ENCODE data around the gene BCL2.

The BCL2 gene

DNA sequence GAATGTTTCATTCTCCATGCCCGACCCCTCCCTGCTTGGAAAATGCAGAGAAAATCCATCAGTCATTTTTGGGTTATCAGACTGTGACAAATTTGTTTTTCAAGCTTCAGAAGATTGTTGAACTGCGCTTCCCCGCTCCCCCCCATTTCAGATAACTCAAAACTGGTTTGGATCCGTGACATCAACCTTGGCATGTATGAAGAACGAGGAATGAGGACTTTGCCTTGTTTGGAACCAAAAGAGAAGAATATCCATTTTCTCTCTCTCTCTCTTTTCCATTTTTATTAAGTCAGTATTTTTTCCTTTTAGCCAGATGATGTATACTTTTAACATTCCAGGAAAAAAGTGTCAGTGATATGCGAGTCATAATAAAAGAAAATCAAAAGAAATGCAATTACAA lies 171.6 kb downstream of the BCL2 start:
- TF ChIP-seq ZFX (IDR thresholded peaks at IDR 0.05; ENCODE audit: borderline replicate concordance): no peak
- TF ChIP-seq, protein P1, sequence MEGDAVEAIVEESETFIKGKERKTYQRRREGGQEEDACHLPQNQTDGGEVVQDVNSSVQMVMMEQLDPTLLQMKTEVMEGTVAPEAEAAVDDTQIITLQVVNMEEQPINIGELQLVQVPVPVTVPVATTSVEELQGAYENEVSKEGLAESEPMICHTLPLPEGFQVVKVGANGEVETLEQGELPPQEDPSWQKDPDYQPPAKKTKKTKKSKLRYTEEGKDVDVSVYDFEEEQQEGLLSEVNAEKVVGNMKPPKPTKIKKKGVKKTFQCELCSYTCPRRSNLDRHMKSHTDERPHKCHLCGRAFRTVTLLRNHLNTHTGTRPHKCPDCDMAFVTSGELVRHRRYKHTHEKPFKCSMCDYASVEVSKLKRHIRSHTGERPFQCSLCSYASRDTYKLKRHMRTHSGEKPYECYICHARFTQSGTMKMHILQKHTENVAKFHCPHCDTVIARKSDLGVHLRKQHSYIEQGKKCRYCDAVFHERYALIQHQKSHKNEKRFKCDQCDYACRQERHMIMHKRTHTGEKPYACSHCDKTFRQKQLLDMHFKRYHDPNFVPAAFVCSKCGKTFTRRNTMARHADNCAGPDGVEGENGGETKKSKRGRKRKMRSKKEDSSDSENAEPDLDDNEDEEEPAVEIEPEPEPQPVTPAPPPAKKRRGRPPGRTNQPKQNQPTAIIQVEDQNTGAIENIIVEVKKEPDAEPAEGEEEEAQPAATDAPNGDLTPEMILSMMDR (IDR thresholded peaks at IDR 0.05): no peak
- H3K27ac ChIP-seq: no peak overlapping the region

DNA sequence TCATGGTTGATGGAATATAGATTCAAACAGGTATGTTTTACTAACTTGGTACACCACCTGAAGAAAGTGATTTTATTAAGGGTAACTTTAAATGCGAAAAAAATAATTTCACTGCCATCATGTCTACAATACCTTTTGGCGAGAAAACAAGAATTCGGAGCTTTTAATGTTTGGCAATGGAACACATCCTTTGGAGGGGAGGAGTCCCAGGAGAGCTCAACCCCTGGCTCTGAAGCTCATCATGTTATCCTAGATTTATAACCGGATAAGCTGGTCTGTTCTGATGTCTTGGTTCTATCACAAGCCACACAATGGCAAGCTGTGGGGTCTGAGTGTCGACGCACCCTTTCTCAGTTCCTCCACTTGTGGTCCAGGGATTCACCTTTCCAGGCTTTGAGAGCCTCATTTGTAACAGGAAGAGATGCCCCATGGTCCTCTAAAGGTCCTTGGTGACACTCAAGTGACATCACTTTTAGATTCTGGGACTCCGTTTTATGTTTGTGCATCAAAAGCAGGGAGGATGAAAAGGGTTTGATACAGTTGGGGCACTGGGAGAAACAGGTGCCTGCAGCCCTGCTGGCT lies 172.7 kb downstream of the BCL2 start:
- TF ChIP-seq, protein P1 (IDR thresholded peaks at IDR 0.05): no peak
- TF ChIP-seq ZFX (IDR thresholded peaks at IDR 0.05; ENCODE audit: borderline replicate concordance): no peak
- H3K27ac ChIP-seq: no peak overlapping the region

DNA sequence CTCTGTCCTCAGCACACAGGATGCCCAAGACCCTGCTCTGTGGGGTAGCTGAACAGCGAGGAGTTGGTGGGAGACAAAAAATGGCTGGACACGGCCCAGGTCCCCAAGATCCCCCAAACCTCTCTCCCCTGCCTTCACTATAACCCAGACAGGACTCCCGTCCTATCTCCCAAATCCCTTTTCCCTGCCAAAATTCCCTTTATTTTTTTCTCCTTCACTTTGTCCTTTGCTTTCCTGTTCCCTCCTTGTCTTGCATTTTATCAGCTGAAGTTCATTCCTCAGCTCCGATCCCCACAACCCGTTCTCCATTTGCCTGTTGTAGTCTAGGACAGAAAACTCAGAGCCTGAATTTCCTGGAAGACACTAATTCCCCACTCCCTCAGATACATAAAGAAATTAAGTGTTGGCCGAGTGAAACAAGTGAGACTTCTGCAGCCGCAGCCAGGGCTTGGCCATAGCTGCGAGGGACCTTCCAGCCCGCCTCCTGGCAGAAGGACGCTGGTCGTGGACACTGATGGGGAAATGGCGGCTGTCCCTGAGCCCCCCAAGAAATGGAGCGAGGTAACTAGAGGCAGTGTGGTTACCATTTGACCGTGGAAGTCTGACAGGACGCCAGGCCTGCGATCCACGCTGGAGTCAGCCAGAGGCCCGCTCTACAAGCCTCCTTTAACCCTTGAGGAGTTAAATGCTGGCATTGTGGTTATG lies 173.6 kb downstream of the BCL2 start:
- H3K27ac ChIP-seq: no peak overlapping the region
- no peak for TF ChIP-seq ZFX (IDR thresholded peaks at IDR 0.05; ENCODE audit: borderline replicate concordance)
- TF ChIP-seq, protein P1 (IDR thresholded peaks at IDR 0.05): no peak

DNA sequence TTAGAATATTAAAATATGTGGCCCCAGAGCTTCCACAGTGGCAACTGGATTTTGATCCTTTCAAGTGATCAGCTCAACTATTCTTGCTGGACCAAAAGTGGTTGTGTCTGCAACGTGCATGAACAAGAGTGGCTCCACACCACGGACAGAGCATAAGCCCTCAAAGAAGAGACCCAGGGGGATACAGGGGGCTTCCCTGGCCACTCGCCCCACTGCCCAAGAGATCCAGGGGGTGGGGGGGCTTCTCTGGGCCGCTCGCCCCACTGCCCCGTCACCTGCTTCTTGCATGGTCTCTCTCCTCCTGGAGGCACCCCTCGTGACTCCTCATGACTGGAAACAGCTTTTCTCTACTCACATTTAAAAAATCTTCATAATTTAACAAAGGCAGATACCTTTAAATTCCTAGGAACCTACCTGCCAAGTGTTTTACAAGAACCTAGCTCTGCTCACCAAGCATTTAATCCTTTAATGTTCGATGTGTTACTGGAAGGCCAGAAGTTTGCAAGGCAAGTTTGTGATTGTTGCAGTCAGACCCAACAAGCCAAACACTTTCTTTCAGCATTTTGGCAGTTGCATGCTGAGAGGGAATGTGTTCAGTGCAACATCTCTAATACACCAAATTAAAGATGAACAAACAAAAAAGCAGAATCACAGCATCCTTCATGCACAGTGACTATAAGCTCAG lies 174.3 kb downstream of the BCL2 start:
- no peak for TF ChIP-seq ZFX (IDR thresholded peaks at IDR 0.05; ENCODE audit: borderline replicate concordance)
- TF ChIP-seq, protein P1 (IDR thresholded peaks at IDR 0.05): no peak
- no peak overlapping the region for H3K27ac ChIP-seq

DNA sequence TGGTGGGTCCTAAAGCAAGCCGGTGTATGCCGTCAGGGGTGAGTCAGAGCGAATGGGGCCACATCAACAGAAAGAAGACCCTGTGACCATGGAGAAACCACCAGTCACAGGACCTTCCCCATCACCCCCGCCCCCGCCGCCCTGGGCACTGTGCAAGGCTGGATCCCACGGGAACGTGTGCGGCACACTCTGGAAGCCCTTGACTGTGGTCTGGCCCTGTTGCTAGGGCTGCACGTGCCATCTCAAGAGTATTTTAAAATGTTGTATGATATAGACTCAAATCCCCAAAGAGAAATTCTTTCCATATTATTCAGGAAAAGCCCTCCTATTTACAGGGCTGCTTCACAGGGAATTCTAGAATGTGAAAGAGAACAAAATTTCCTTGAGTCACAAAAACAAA lies 174.8 kb downstream of the BCL2 start:
- TF ChIP-seq ZFX (IDR thresholded peaks at IDR 0.05; ENCODE audit: borderline replicate concordance): no peak
- TF ChIP-seq, protein P1 (IDR thresholded peaks at IDR 0.05): no peak
- no peak overlapping the region for H3K27ac ChIP-seq

DNA sequence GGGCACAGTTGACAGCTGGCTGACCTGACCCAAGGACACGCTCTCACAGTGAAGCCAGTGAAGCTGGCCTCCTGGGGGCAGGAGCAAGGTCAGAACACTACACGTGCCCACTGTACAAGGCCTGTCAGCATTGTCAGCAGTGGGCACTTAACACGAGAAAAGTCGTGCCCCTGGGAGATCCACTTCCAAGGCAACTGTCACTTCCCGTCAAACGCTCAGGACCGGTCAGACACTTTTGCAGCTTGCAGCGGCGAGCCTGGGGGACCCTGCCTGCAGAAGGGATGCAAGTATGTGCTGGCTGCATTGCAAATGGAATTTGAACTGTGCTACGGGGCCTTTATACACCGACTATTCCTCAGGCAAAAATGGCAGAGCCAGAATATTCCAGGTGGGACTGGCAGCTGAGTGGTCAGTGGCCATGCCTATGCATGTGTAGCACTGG lies 176.2 kb downstream of the BCL2 start:
- no peak overlapping the region for H3K27ac ChIP-seq
- TF ChIP-seq, protein P1 (IDR thresholded peaks at IDR 0.05): no peak
- no peak for TF ChIP-seq ZFX (IDR thresholded peaks at IDR 0.05; ENCODE audit: borderline replicate concordance)
